Measurements from ENCODE around the gene TIMP2.

DNA sequence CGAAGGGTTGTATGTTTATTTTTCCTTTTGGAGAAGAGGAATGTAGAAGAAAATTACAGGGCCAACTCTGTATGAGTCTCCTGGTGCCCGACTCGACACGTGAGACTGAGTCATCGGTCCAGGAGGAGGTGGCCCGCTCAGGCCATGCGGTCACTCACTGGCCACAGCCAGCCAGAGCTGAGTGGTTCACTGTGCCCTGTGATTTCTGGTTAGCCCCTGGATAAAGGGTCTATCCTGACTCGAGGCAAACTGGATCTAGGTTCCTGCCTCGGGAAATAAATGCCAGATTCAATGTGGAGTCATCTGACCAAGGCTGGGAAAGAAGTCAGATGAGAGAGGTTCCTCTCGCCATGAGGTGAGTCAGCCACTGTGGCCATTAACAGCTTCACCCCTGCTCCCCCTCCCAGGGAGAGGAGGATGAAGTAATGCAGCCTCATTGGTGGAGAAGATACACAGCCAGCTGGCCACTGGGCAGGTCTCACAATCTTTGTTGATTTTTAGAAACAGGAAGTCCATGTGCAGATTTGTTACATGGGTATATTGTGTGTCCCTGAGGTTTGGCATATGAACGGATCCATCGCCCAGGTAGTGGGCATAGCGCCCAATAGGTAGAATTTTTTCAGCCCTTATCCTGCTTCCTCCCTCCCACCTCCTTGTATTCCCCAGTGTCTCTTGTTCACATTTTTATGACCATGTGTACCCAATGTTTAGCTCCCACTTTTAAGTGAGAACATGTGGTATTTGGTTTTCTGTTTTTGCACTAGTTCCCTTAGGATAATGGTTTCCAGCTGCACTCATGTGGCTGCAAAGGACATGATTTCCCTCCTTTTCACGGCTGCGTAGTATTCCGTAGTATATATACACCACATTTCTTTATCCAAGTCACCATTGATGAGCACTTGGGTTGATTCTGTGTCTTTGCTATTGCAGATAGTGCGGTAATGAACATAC is 62.8 kb downstream of the TIMP2 start:
- TF ChIP-seq POLR2A (IDR thresholded peaks at IDR 0.05; ENCODE audit: low read depth, low read length) (no peak), POLR2AphosphoS5 (IDR thresholded peaks at IDR 0.05; ENCODE audit: low read depth, low read length) (no peak)
